Spleen (tissue), 11 donors: ENCODE results near the gene TRPM7. TPM values are rescaled to one million over a fixed set of nuclear protein-coding genes. Genes with fewer than 3 reads are reported as not detected.

Source experiments
- DNase-seq: peaks from one replicate; pipeline ENCODE4 v3.0.0-alpha.2; 2020
- H3K27ac ChIP-seq, 8 donors: fragments of 200-600 bp; sonication (generic) in 7 of 8; 1 replicate in 4 of 8; 2 replicates in 4 of 8; pipeline versions ENCODE4 v1.5.0 to v1.8.0; 2016 to 2021; ENCODE audit warnings: inconsistent platforms in 4 of 8, mild to moderate bottlenecking in 4 of 8, moderate library complexity in 1 of 8
- H3K27me3 ChIP-seq, 7 donors: fragments of 200-600 bp; sonication (generic) in 6 of 7; replicated peaks in 1 of 7; 1 replicate in 4 of 7; 2 replicates in 3 of 7; pipeline versions ENCODE4 v1.5.0 to v1.8.0; 2016 to 2021; ENCODE audit warnings: inconsistent platforms in 3 of 7, mild to moderate bottlenecking in 1 of 7
- H3K36me3 ChIP-seq, 6 donors: fragments of 200-600 bp; sonication (generic) in 5 of 6; 1 replicate in 4 of 6; 2 replicates in 2 of 6; pipeline versions ENCODE4 v1.5.0 to v1.8.0; 2016 to 2021; ENCODE audit warnings: inconsistent platforms in 2 of 6
- H3K4me1 ChIP-seq, 6 donors: fragments of 200-600 bp; sonication (generic) in 5 of 6; 1 replicate in 3 of 6; 2 replicates in 3 of 6; pipeline versions ENCODE4 v1.5.0 to v1.8.0; 2016 to 2021; ENCODE audit warnings: inconsistent platforms in 3 of 6
- H3K4me3 ChIP-seq, 8 donors: fragments of 200-600 bp; sonication (generic) in 7 of 8; 1 replicate in 4 of 8; 2 replicates in 4 of 8; pipeline versions ENCODE4 v1.5.0 to v1.8.0; 2016 to 2021; ENCODE audit warnings: inconsistent platforms in 4 of 8, mild to moderate bottlenecking in 4 of 8, moderate library complexity in 2 of 8
- H3K9me3 ChIP-seq, 8 donors: fragments of 200-600 bp; sonication (generic) in 7 of 8; 1 replicate in 4 of 8; 2 replicates in 4 of 8; pipeline versions ENCODE4 v1.5.0 to v1.8.0; 2016 to 2021; ENCODE audit warnings: inconsistent platforms in 4 of 8
- CTCF ChIP-seq, 11 experiments: fragments of 200-600 bp in 7 of 11; fragments of 450-650 bp in 4 of 11; sonication (generic) in 4 of 11; IDR thresholded peaks in 8 of 11; conservative IDR thresholded peaks in 3 of 11; 1 replicate in 7 of 11; 2 replicates in 4 of 11; pipeline versions ENCODE4 v1.4.0 to v1.8.0; 2016 to 2021; ENCODE audit warnings: antibody characterized with exemption in 11 of 11, inconsistent platforms in 4 of 11, mild to moderate bottlenecking in 1 of 11
- POLR2A ChIP-seq, 3 donors: fragments of 450-650 bp; IDR thresholded peaks; one replicate each; pipeline ENCODE4 v1.5.1; 2017; ENCODE audit warnings: antibody characterized with exemption in 3 of 3, mild to moderate bottlenecking in 1 of 3
- POLR2AphosphoS5 ChIP-seq, 3 donors: sonication (generic); formaldehyde crosslinking; IDR thresholded peaks; one replicate each; pipeline ENCODE4 v1.5.1; 2017; ENCODE audit warnings: antibody characterized with exemption in 3 of 3
- WGBS, 5 donors: extraction: QIAGEN DNeasy Blood & Tissue Kit in 3 of 5; methylation state at CpG; one replicate each; pipeline versions ENCODE4 v1.1.5 to v1.1.7; 2013 to 2018; 5-methylcytosine and 5-hydroxymethylcytosine counted together
- intact Hi-C: fragments of 100-400 bp; cut with DNase I; formaldehyde crosslinking; loops from one replicate; pipeline ENCODE4 v1.15.0; 2023; ENCODE audit warnings: low total_unique reads
- polyA plus RNA-seq, 3 donors: library from polyadenylated mRNA; stranded (reverse); fragments of 200-250 nt; gene quantifications; one replicate each; pipeline ENCODE4 v1.2.1, GENCODE V29; 2013
- total RNA-seq, 7 donors: library from RNA; depleted of rRNA in 3 of 7; stranded (reverse); fragments of >200 nt in 3 of 7; fragmentation: NEBNext Ultra II Directional in 4 of 7; extraction: Animal tissue kit (Norgen Biotek cat#: 25700) in 4 of 7; gene quantifications; one replicate each; pipeline versions ENCODE4 v1.1.0 to v1.2.1, GENCODE V29; 2016 to 2021
- donor health status: healthy with polysubstance abuse.
- donor health status: DM: no; HTN: no; CAD: no; lungs with moderate emphysema.
- donor health status: DM: no; HTN: no; CAD: no.
- donor health status: Bipolar disorder and iron deficiency.
- donor health status: healthy.
- donor health status: DM: no; HTN: no; CAD: no.
- donor health status: DM: yes; HTN: yes; CAD: no.

Gene TRPM7
- total and polyA plus RNA-seq, 10 donors: 6.4 to 101 (median 46.7) TPM

GRCh38 chr15:50593761-50594160, 92.8 kb downstream of the TRPM7 start:
- WGBS, 5 donors: 53 to 80% (median 79%) methylated on average over 3 of the region's 3 CpGs
- intact Hi-C loops: loop anchor here (10.0 kb wide), 1 partner anchor 99 kb away; no protein-coding TSS in a partner anchor
- no peak overlapping the region for H3K27ac ChIP-seq
- no peak for DNase-seq
- H3K9me3 ChIP-seq: no peaks in the 10 kb centered on the region
- H3K27me3 ChIP-seq: no peaks in the 10 kb centered on the region
- TF ChIP-seq POLR2AphosphoS5 (IDR thresholded peaks at IDR 0.05) (no peak), CTCF (IDR thresholded peaks at IDR 0.05 in 8 of 11, conservative IDR thresholded peaks at IDR 0.05 in 3 of 11) (no peak), POLR2A (IDR thresholded peaks at IDR 0.05) (no peak)
- H3K36me3 ChIP-seq: peaks cover under 1 to 100% (median 80%) of the 10 kb centered on the region in 6 donors
- H3K4me3 ChIP-seq: no peak overlapping the region
- H3K4me1 ChIP-seq: no peaks in the 10 kb centered on the region

- intact Hi-C loops: loop anchor here (10.0 kb wide), 1 partner anchor 95 kb away; no protein-coding TSS in a partner anchor
- no peaks in the 10 kb centered on the region for H3K4me1 ChIP-seq
- H3K27me3 ChIP-seq: no peaks in the 10 kb centered on the region
- DNase-seq: no peak
- no peaks in the 10 kb centered on the region for H3K9me3 ChIP-seq
- no peak overlapping the region for H3K4me3 ChIP-seq
- TF ChIP-seq POLR2AphosphoS5 (IDR thresholded peaks at IDR 0.05) (no peak), CTCF (IDR thresholded peaks at IDR 0.05 in 8 of 11, conservative IDR thresholded peaks at IDR 0.05 in 3 of 11) (no peak), POLR2A (IDR thresholded peaks at IDR 0.05) (no peak)
- peaks cover 4 to 100% (median 78%) of the 10 kb centered on the region in 6 donors for H3K36me3 ChIP-seq
- H3K27ac ChIP-seq: no peak overlapping the region
- 94 to 100% (median 98%) methylated on average over 1 of the region's 1 CpG for WGBS, 5 donors
Observed at GRCh38 chr15:50590288-50590687, 96.3 kb downstream of the TRPM7 start.

GRCh38 chr15:50577492-50577891, 109.1 kb downstream of the TRPM7 start:
- Histone ChIP-seq H3K4me3 (no peak overlapping the region), H3K4me1 (peaks cover 0 to 4% (median 0%) of the 10 kb centered on the region in 6 donors), H3K27me3 (no peaks in the 10 kb centered on the region), H3K36me3 (peaks cover 0 to 100% (median 72%) of the 10 kb centered on the region in 6 donors), H3K27ac (peak overlapping the region in 1 of 8 donors; percentile 27), H3K9me3 (no peaks in the 10 kb centered on the region)
- no peak for TF ChIP-seq CTCF (IDR thresholded peaks at IDR 0.05 in 8 of 11, conservative IDR thresholded peaks at IDR 0.05 in 3 of 11)
- TF ChIP-seq POLR2A (IDR thresholded peaks at IDR 0.05): no peak
- TF ChIP-seq POLR2AphosphoS5 (IDR thresholded peaks at IDR 0.05): no peak
- DNase-seq: no peak
- intact Hi-C loops: no loop called here
- 91 to 97% (median 93%) methylated on average over 2 of the region's 2 CpGs for WGBS, 5 donors

GRCh38 chr15:50576166-50576565, 110.4 kb downstream of the TRPM7 start:
- Histone ChIP-seq H3K9me3 (no peaks in the 10 kb centered on the region), H3K27ac (peak overlapping the region in 3 of 8 donors; percentile 41 to 79 (median 49)), H3K36me3 (peaks cover 0 to 100% (median 65%) of the 10 kb centered on the region in 6 donors), H3K27me3 (no peaks in the 10 kb centered on the region), H3K4me1 (peaks cover 0 to 4% (median 0%) of the 10 kb centered on the region in 6 donors), H3K4me3 (no peak overlapping the region)
- no peak for DNase-seq
- 62 to 88% (median 76%) methylated on average over 1 of the region's 1 CpG for WGBS, 5 donors
- intact Hi-C loops: no loop called here
- TF ChIP-seq POLR2A (IDR thresholded peaks at IDR 0.05) (no peak), POLR2AphosphoS5 (IDR thresholded peaks at IDR 0.05) (no peak)
